CD14-positive monocyte (primary cell): ENCODE measurements around the gene CAV2. TPM values are rescaled to one million over a fixed set of nuclear protein-coding genes. Genes with fewer than 3 reads are reported as not detected.

Experiments
- DNase-seq, 3 donors: peaks; one replicate each; pipeline ENCODE4 v3.0.0-alpha.2; 2011 to 2022
- H2AFZ ChIP-seq: 2 replicates; pipeline ENCODE4 v1.6.0; 2012; ENCODE audit warnings: mild to moderate bottlenecking, low read depth, low read length, inconsistent platforms; ENCODE audit not compliant: insufficient read depth, poor library complexity, severe bottlenecking
- H3K27ac ChIP-seq, 2 donors: 1 replicate in 1 of 2; 2 replicates in 1 of 2; pipeline ENCODE4 v1.5.1; 2012 to 2013; ENCODE audit warnings: low read length in 2 of 2, control low read depth in 1 of 2, inconsistent platforms in 1 of 2, low read depth in 1 of 2, mild to moderate bottlenecking in 1 of 2
- H3K27me3 ChIP-seq, 2 donors: one replicate each; pipeline versions ENCODE4 v1.6.0 to v1.6.1; 2011 to 2013; ENCODE audit warnings: low read length in 2 of 2; ENCODE audit not compliant: control insufficient read depth in 2 of 2, insufficient read depth in 2 of 2
- H3K36me3 ChIP-seq, 2 donors: replicated peaks in 1 of 2; 1 replicate in 1 of 2; 2 replicates in 1 of 2; pipeline versions ENCODE4 v1.5.1 to v1.6.1; 2012 to 2013; ENCODE audit warnings: low read length in 2 of 2, control low read depth in 1 of 2, inconsistent platforms in 1 of 2, mild to moderate bottlenecking in 1 of 2; ENCODE audit not compliant: insufficient read depth in 2 of 2, control insufficient read depth in 1 of 2
- H3K4me1 ChIP-seq, 2 donors: 1 replicate in 1 of 2; 2 replicates in 1 of 2; pipeline versions ENCODE4 v1.5.1 to v1.6.1; 2012 to 2013; ENCODE audit warnings: low read length in 2 of 2, control low read depth in 1 of 2, inconsistent platforms in 1 of 2, mild to moderate bottlenecking in 1 of 2, moderate library complexity in 1 of 2; ENCODE audit not compliant: insufficient read depth in 2 of 2, control insufficient read depth in 1 of 2
- H3K4me2 ChIP-seq: replicated peaks from 2 replicates; pipeline ENCODE3; 2012; ENCODE audit warnings: low read length, moderate library complexity, mild to moderate bottlenecking; ENCODE audit not compliant: poor library complexity, severe bottlenecking; ENCODE audit errors: extremely low read depth
- H3K4me3 ChIP-seq, 3 experiments: fragments of 200-600 bp in 1 of 3; sonication (generic) in 1 of 3; replicated peaks in 1 of 3; 1 replicate in 2 of 3; 2 replicates in 1 of 3; pipeline ENCODE4 v1.5.1; 2011 to 2013; ENCODE audit warnings: low read length in 3 of 3, mild to moderate bottlenecking in 3 of 3, control low read depth in 2 of 3, low read depth in 2 of 3, inconsistent platforms in 1 of 3, moderate library complexity in 1 of 3
- H3K79me2 ChIP-seq: 2 replicates; pipeline ENCODE4 v1.6.0; 2012; ENCODE audit warnings: mild to moderate bottlenecking, control low read depth, inconsistent platforms, low read length, moderate library complexity; ENCODE audit not compliant: insufficient read depth
- H3K9ac ChIP-seq: 2 replicates; pipeline ENCODE4 v1.6.0; 2017; ENCODE audit warnings: low read length, mild to moderate bottlenecking; ENCODE audit not compliant: insufficient read depth, poor library complexity, severe bottlenecking
- H3K9me3 ChIP-seq, 2 donors: replicated peaks in 1 of 2; 1 replicate in 1 of 2; 2 replicates in 1 of 2; pipeline versions ENCODE4 v1.5.1 to v1.6.1; 2012 to 2013; ENCODE audit warnings: low read length in 2 of 2, control low read depth in 1 of 2; ENCODE audit not compliant: control insufficient read depth in 1 of 2, insufficient read depth in 1 of 2
- H4K20me1 ChIP-seq: 2 replicates; pipeline ENCODE4 v1.6.0; 2012; ENCODE audit warnings: mild to moderate bottlenecking, low read length, control low read depth, moderate library complexity; ENCODE audit not compliant: insufficient read depth
- H3K27ac Mint-ChIP-seq, 7 donors: one replicate each; pipeline ENCODE4 v1.8.0; 2020; ENCODE audit warnings: mild to moderate bottlenecking in 7 of 7, mixed read lengths in 7 of 7, moderate library complexity in 6 of 7, inconsistent platforms in 2 of 7
- H3K27me3 Mint-ChIP-seq, 3 donors: one replicate each; pipeline ENCODE4 v1.8.0; 2021 to 2022; ENCODE audit warnings: low read depth in 3 of 3, mild to moderate bottlenecking in 3 of 3, mixed read lengths in 3 of 3, moderate library complexity in 3 of 3, inconsistent platforms in 1 of 3
- H3K36me3 Mint-ChIP-seq, 2 donors: one replicate each; pipeline ENCODE4 v1.8.0; 2020; ENCODE audit warnings: mixed read lengths in 2 of 2, inconsistent platforms in 1 of 2, mild to moderate bottlenecking in 1 of 2
- H3K4me1 Mint-ChIP-seq: one replicate; pipeline ENCODE4 v1.8.0; 2020; ENCODE audit warnings: mild to moderate bottlenecking, mixed read lengths
- H3K4me3 Mint-ChIP-seq, 2 donors: one replicate each; pipeline ENCODE4 v1.8.0; 2020; ENCODE audit warnings: mild to moderate bottlenecking in 2 of 2, mixed read lengths in 2 of 2, moderate library complexity in 1 of 2
- H3K9me3 Mint-ChIP-seq, 7 donors: one replicate each; pipeline ENCODE4 v1.8.0; 2020 to 2022; ENCODE audit warnings: mixed read lengths in 7 of 7, mild to moderate bottlenecking in 6 of 7, moderate library complexity in 6 of 7, inconsistent platforms in 2 of 7
- WGBS: methylation state at CpG from one replicate; pipeline ENCODE4 v1.1.5; 2013; ENCODE audit warnings: missing lambda C conversion rate; ENCODE audit not compliant: insufficient coverage; 5-methylcytosine and 5-hydroxymethylcytosine counted together
- intact Hi-C, 2 donors: fragments of 100-400 bp; cut with micrococcal nuclease; formaldehyde crosslinking; loops; one replicate each; pipeline versions ENCODE4 v1.15.0 to v1.15.1; 2023
- polyA plus RNA-seq, 3 donors: library from polyadenylated mRNA; depleted of rRNA in 1 of 3; unstranded in 2 of 3; stranded (reverse) in 1 of 3; fragments of 300-500 nt in 2 of 3; fragments of >200 nt in 1 of 3; fragmentation: Illumina TruSeq in 2 of 3; gene quantifications; 1 replicate in 2 of 3; 2 replicates in 1 of 3; pipeline ENCODE4 v1.2.3, GENCODE V29; 2012 to 2021
- TF ChIP-seq, protein P1 (sequence below): fragments of 200-600 bp; IDR thresholded peaks from one replicate; pipeline ENCODE4 v1.8.0; 2022; ENCODE audit warnings: antibody characterized with exemption, mild to moderate bottlenecking

The CAV2 gene
- polyA plus RNA-seq, 3 donors = 0.19 TPM; not detected in 2

DNA sequence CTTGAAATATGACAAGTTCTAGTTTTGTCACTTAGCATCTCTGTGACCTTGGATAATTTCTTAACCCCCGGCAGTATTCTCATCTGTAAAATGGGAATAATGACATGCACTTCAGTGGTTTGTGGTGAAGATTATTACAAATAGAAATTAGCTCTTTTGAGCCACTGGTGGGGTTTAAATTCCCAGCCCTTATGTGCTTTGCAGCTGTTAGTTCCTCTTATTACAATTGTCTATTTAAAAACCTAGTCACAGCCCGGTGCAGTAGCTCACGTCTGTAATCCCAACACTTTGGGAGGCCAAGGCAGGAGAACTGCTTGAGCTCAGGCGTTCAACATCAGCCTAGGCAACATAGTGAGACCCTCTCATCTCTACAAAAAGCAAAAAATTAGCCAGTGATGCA lies 55.4 kb downstream of the CAV2 start:
- H3K4me3 ChIP-seq = no peak overlapping the region
- no peaks in the 10 kb centered on the region for H3K4me1 ChIP-seq
- TF ChIP-seq, protein P1, sequence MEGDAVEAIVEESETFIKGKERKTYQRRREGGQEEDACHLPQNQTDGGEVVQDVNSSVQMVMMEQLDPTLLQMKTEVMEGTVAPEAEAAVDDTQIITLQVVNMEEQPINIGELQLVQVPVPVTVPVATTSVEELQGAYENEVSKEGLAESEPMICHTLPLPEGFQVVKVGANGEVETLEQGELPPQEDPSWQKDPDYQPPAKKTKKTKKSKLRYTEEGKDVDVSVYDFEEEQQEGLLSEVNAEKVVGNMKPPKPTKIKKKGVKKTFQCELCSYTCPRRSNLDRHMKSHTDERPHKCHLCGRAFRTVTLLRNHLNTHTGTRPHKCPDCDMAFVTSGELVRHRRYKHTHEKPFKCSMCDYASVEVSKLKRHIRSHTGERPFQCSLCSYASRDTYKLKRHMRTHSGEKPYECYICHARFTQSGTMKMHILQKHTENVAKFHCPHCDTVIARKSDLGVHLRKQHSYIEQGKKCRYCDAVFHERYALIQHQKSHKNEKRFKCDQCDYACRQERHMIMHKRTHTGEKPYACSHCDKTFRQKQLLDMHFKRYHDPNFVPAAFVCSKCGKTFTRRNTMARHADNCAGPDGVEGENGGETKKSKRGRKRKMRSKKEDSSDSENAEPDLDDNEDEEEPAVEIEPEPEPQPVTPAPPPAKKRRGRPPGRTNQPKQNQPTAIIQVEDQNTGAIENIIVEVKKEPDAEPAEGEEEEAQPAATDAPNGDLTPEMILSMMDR = no peak
- H3K36me3 ChIP-seq = no peaks in the 10 kb centered on the region
- Mint-ChIP-seq H3K27ac (no peak overlapping the region), H3K27me3 (peaks cover 0 to 5% (median 3%) of the 10 kb centered on the region in 3 donors), H3K9me3 (peaks cover 0 to 2% (median 0%) of the 10 kb centered on the region in 7 donors), H3K4me1 (peaks cover 1% of the 10 kb centered on the region), H3K4me3 (no peak overlapping the region), H3K36me3 (no peaks in the 10 kb centered on the region)
- 18% methylated on average over 2 of the region's 4 CpGs for WGBS
- no peak for DNase-seq
- no peaks in the 10 kb centered on the region for H3K27me3 ChIP-seq
- H3K79me2 ChIP-seq = no peaks in the 10 kb centered on the region
- no peaks in the 10 kb centered on the region for H4K20me1 ChIP-seq
- H3K9ac ChIP-seq = no peak overlapping the region
- intact Hi-C loops = no loop called here
- H3K4me2 ChIP-seq = no peak overlapping the region
- no peak overlapping the region for H2AFZ ChIP-seq
- no peak overlapping the region for H3K27ac ChIP-seq
- H3K9me3 ChIP-seq = no peaks in the 10 kb centered on the region

DNA sequence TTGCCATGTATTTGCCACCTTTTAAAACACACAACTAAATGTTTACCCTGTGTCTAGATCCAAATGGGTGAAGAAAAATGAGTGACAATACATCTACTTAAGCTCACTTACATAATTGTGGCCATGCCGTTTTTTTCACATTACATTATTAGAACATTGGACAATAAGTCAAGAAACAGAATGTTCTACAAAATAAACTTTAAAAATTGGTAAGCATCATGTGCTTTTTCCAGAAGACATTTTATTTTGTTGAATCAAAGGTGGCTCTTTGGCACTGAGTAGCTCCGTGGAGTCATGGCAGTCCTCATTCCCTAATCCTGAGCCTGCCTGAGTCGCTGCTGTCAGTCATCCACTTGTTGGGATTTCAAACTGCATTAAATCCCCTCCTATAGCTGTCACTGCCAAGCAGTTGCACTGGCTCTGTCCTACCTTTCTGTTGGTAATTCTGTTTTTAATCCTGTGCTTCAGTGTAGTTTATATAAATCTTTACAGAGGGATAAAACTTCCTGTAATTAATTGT lies 57.6 kb downstream of the CAV2 start:
- Histone ChIP-seq H3K9me3 (no peaks in the 10 kb centered on the region), H3K27ac (no peak overlapping the region), H3K4me2 (no peak overlapping the region), H3K4me1 (no peaks in the 10 kb centered on the region), H3K36me3 (no peaks in the 10 kb centered on the region), H4K20me1 (no peaks in the 10 kb centered on the region), H3K9ac (no peak overlapping the region), H3K4me3 (no peak overlapping the region), H3K27me3 (no peaks in the 10 kb centered on the region), H2AFZ (no peak overlapping the region), H3K79me2 (no peaks in the 10 kb centered on the region)
- Mint-ChIP-seq H3K9me3 (peaks cover 0 to 4% (median 0%) of the 10 kb centered on the region in 7 donors), H3K4me3 (no peak overlapping the region), H3K27me3 (peaks cover 0 to 6% (median 4%) of the 10 kb centered on the region in 3 donors), H3K4me1 (peaks cover 1% of the 10 kb centered on the region), H3K36me3 (no peaks in the 10 kb centered on the region), H3K27ac (no peak overlapping the region)
- intact Hi-C loops = no loop called here
- 86% methylated on average over 2 of the region's 3 CpGs for WGBS
- TF ChIP-seq, protein P1 = no peak
- no peak for DNase-seq
